GM19023 (cell line): ENCODE measurements around the gene SUSD3.

ENCODE experiments used
- ATAC-seq: cut with Tn5 transposase; IDR thresholded peaks from one replicate; pipeline ENCODE4 v1.9.1; 2021; ENCODE audit warnings: mild to moderate bottlenecking, moderate library complexity; ENCODE audit not compliant: unreplicated experiment

SUSD3 gene

DNA sequence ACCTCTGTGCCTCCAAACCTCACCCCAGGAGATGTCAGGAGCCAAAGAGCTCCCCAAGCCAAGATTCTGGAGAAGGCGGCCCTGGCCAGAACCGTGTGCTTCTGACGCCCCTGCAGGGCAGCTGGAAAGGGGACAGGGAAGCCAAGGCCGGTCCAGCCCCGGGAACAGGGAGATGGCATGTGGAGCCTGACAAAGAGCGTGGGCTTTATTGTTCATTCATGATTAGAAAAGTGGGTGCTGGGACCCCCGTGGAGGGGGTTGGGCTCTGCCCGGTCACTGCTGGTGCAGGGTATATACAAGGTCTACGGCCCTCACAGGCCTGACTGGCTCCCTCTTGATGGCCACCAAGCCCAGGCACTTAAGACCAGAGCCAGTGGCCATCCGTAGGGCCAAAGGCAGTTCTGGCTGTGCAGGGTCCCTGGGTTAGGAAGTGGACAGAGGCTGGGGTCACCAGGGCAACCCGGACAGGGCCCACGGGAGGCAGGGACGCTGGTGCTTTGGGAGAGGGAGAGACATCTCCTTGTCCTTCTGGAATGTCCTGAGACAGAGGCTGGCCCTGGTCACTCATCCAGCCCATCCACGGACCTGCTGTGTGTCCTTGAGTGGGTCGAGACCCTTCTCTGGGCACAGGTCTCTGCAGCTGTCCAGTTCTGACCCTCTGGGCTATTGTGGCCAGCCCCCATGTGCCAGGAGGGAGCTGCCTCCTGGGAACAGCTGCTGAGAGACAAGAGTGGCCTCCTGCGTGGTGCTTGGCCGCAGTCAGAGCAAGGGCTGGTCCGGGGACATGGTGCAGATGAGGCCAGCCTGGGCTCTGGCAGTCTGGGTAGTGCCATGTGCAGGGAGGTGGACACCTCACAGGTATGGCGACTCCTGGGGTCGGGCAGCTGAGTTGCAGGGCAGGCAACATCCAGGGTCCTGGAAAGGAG, 63.1 kb downstream of the SUSD3 start:
- no peak for ATAC-seq

DNA sequence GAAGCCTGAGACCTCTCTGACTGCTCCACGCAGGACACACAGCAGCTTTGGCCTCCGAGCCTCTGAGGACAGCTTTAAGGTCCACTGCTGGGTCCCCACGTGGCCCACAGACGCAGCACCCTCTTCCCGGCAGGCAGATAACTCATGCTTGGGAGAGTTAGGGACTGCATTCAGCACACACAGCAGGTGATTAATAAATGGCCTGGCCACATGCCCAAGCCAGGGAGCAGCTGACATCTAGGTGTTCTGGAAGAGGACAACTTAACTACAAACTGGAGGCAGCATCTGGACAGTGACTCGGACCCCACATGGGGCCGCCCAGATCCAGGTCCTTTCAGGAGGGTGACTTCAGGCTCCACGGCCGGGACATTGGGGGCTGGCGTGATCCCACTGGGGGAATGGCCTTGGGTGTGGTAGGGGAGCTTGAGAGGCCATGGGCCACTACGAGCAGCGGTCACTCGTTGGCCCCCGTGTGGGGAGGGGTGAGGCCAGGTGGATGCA, 64.3 kb downstream of the SUSD3 start:
- no peak for ATAC-seq

DNA sequence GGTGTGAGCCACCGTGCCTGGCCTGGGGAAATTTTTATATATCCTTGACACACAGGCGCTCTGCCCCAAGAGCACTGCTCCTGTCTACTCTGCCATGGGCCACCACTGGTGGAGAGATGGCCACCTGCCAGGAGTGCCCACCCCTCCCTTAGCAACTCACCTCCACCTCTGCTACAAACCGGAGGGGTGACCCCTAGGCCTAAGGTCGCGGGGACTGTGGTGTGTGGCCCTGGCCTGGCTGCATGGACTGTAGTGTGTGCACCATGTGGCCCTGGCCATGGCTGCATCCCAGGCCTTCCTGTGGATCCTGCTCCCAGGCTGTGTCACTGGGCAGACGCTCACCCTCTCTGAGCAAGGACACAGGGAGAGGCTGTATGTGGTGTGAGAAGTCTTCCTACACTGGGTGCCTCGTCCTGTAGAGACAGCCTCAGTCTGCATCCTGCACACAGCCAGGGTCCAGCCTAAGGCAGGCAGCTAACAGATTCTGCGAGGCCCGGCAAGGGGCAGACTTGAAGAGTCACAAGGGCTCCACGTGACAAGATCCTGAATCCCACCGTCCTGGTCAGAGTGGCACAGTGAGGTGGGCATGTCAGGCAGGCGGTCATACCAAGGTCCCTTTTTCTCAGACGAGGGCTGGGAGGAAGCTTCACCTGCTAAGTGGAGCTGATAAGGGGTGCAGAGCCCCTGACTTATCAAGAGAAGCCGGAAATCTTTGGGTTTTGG, 65.2 kb downstream of the SUSD3 start:
- ATAC-seq = no peak

DNA sequence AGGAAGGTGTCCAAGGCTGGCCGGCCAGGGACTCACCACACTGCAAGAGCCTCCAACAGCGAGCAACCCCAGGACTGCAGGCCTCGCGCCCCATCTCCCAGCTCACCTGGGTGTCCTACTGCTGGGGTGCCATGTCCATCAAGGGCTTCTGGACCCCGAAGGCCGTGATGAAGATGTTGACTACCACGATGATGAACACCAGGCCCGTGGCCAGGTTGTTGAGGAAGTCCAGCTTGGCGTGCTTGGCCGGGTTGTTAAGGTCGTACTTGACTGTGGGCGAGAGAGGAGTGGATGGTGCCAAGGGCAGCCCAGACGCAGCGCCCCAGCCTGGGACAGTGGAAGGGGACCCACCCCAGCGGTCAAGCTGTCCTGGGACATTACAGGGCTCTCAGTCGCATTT, 66.3 kb downstream of the SUSD3 start:
- no peak for ATAC-seq

DNA sequence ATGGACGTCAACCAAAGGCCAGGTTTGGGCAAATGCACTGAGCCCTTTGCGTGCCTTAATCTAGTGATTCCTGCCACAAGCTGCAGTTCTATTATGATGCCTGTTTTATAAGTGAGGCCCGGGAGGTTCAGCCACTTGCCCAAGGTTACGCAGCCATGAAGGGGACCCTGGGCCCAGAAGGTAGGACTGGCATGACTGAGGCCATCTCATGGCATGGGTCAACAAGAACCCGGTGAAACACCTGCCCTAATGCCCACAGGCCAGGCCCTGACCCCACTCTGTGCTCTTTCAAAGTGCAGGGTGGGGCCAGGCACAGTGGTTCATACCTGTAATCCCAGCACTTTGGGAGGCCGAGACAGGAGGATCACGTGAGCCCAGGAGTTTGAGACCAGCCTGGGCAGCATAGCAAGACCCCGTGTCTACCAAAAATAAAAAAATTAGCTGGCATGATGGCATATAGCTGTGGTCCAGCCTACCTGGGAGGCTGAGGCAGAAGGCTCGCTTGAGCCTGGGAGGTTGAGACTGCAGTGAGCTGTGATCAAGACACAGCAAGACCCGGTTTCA, 66.9 kb downstream of the SUSD3 start:
- ATAC-seq = no peak

DNA sequence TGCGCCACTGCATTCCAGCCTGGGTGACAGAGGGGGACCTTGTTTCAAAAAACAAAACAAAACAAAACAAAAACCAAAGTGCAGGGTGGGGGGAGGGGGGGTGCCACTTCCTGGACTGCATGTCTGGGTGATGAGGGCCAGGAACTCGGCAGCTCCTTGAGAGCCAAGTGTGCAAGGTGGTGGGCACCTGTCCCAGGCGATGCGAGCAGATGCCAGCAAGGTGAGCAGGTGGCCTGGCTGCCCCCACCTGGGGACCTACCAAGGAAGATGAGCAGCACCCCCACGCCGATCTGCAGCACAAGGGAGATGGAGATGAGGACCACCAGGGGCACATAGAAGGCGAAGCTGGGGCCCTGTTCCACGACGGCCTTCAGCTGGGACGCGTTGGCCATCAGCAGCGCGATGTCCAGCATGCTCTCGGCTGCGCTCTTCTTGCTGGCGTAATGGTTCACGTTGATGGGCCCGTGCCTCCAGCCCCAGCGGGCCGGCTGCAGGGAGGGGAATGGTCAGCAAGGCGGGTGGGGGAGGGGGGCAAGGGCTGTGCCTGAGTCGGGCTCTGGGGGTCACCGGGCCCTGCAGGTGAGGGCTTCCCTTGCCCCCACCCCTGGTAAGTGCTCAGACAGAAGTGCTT, 67.8 kb downstream of the SUSD3 start:
- no peak for ATAC-seq

DNA sequence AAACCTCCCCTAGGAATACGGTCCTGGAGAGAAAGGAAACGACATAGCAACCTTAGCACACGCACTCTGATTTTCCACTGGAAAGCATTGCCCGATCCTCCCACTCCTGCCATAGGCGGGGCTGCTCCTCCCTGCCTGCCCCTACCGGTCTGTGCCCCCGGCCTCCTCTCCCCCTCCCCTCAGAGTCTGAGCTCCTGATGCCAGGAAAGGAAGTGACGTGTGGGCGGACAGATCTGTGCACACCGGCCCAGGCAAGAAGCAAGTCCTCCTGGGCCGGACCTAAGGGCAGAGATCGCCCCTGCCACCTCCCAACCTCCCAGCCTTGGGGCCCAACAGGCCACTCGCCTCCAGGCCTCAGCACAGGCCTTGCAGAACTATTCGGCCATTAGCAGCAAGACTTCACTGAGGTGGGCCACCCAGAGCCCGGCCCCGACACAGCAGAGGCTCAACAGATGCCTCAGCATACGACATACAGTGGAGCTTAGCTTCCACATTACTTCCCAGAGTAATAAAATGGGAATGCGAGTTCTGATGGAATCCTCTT, 68.4 kb downstream of the SUSD3 start:
- ATAC-seq = no peak

DNA sequence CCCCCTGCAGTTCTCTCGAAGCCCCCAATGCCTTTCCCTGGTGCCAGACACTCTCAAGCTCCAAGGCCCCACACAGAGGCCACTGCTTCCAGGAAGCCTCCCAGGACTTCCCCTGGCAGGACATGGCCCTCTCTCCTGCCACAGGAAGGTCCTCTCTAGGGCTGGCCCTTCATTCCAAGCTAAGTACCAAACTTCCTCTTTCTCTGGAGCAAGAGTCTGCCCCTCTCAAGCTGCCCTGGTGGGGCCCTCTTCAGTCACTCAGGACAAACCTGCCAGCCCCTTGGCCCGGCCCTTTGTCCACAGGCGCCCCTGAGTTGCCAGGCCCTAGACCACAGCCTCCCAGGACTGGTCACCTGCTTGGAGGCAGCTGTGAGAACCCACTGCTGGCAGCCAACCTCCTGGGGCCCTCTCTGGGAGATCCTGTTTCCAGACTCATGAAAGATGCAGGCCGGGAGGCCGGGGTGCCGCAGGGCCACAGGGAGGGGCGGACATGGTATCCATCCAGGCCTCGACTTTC, 69.0 kb downstream of the SUSD3 start:
- no peak for ATAC-seq

DNA sequence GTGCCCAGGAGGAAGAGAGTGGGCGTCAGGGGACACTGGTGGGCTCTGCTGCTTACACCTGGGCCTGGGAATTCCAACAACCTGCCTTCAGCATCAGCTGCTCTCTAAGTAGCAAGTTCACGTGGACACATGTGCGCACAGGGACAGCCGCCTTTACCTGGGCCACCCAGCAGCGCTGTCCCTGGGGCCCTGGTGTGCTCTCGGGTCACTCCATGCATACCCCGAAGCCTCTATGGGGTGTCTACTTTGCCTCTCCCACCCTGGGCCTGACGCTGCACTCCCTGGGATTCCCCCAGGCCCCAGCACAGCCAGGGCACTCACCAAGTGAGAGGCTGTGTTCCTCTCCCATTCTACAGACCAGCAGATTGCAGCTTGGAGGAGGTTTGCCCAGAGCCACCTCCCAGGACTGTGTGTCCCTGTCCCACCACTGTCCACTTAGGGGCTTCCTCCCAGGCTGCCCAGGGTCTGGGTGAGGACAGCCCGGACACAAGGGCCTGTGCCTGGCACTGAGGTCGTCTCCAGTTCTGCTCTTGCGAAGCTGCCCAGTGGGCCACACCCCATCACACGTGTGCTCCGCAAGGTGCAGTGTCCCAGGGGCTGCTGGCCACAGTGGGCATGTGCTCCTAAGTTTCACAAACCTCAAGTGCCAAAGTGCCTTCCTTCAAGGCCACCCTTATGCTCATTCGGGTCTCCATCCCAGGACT, 69.7 kb downstream of the SUSD3 start:
- ATAC-seq = no peak

DNA sequence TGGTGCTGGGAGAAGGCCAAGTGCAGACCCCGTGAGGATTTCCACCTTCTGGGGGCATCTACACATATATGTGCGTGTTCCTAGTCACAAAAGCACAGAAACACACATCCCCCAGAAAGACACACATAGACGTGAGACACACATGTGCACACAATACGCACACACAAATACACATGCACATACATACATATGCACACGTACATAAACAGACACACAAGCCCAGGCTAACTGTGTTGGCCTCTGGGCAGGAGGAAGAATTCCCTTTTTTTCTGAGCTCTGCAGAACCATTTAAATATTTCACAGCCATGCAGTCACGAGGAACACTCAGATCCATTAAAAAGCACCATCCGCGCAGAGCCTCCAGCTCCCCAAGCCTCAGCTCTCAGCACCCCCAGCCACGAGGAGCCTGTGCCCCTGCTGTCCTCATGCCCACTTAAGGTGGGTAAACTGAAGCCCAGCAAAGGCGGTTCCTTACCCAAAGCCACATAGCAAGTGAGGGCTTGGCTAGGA, 70.3 kb downstream of the SUSD3 start:
- no peak for ATAC-seq

DNA sequence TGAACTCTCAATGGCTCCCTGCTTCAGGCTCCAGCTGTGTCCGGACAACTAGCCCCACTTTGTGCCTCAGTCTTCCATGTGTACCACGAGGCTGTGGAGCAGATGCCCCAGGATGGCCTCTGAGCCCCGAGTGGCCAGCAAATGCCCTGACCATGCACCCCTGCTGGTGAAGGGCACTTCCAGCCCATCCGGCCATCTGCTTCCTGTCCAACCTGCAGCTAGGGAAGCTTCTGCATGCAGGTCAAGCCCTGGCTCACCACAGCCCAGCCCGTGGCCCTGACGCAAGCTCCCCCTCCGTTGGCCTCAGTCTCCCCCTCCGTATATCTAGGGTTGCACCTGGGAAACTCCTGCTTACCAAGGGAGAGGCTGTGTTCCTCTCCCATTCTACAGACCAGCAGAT, 70.8 kb downstream of the SUSD3 start:
- ATAC-seq = no peak

DNA sequence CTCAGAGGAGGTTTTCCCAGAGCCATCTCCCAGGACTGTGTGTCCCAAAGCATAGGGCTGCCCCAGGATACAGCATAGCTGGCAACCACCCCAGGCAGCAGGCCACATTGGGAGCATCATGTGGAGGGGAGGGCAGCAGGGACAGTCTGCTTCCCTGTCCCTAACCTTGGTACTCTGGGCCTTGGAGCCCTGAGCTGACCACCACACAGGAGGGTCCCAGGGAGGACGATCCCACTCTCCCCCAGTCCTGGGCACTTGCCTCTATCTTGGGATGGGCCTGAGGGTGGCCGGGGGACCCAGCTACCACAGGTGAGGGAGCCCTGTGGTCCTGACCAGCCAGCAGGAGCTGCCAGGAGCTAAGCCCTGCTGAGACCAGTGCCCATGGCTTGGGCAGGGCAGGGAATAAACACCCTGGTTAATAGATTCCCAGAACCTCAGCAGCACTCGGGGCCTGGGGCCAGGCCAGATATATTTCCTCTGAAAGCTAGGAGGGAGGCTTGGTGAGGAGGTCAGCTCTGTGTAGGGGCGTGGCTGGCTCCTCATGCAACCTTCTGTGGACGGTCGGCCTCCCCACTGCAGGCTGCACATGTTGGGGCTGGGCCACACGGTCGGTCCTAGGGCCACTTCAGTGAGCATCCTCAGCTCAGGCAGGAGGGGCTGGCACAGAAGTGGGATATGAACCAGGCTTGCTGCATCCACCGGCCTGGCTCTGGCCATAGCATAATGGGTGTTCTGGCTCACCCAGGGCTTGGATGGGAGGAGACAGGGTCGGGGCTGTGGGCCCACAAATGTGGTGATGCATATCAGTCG, 71.4 kb downstream of the SUSD3 start:
- ATAC-seq = no peak

DNA sequence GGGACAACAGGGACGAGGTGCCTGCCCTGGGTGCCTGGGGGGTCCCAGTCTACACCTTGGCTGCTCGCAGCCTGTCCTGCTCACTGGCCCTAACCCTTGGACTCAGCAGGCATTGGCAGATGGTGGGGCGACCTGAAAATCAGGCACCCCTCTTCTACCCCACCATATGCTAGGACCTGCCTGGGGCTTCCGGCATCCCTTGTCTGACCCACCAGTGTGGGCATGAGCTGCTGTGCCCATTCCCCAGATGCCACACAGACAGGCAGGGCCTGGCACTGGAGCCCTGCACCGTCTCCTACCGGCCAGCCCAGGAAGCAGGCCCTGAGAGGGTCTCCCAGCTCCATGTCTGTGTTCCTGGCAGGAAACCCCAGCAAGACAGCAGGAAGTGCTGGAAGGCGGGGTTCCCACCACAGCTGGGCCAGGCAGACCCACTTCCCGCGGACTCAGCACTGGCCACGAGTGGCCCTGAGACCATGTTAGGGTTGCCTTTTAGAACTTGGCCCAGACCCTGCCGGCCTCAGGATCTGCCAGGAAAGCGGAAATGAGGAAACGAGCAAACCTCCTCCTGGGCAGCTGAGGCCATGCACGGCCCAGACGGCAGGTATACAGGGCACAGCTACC, 72.5 kb downstream of the SUSD3 start:
- no peak for ATAC-seq

DNA sequence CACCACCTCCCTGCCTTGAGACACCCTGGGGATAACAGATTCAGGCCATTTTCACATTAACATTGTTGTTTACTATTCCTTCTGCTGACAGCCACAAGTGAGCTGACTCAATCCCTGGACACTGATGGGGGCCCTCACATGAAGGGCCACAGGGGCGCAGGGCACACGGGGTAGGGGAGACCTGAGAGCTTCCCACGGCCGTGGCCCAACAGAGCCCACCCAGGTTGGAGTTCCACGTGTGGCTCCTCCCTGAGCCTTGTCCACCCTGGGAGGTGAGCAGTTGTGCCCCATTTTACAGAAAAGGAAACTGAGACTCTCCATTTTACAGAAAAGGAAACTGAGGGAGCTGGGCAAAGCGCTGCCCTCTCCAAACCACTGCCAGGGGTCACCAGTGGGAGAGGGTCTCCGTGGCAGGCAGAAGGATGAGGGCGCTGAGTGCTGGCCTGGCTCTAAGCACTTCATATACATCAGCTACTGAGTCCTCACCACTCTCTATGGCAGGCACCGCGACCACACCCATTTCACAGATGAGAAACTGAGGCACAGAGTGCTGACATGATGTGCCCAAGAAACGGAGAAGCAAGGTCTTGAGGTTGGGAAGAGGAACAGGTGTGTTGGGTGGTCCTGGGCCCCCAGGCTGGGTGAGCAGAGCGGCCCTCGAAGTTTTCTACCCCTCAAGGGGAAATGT, 73.2 kb downstream of the SUSD3 start:
- no peak for ATAC-seq

DNA sequence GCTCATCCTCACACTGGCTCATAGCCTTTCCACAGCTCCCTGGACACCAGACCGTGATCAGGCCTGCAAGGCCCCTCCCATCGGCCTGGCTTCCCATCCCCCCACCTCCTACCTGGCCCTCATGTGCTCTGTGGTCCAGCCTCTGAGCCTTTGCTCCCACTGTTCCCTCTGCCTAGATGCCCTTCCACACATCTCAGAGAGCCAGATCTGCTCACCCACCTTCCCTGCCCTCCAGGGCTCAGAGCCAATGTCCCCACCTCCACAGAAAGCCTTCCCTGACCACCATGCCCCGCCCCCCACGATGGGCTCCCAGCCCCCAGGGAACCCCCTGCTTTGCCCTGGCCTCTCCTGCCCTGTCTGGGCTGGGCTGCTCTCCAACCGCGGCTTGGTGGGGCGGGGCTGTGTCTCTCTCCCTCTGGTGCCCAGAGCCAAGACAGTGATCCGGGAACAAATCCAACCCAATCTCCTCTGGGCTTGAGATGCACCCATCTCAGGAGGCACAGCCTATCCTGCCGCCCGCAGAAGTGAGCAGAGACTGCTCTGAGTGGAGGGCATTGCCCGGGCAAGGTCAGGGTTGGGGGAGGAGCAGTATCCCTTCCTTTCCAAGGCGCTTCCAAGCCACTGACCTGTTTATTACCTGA, 73.9 kb downstream of the SUSD3 start:
- ATAC-seq = no peak

DNA sequence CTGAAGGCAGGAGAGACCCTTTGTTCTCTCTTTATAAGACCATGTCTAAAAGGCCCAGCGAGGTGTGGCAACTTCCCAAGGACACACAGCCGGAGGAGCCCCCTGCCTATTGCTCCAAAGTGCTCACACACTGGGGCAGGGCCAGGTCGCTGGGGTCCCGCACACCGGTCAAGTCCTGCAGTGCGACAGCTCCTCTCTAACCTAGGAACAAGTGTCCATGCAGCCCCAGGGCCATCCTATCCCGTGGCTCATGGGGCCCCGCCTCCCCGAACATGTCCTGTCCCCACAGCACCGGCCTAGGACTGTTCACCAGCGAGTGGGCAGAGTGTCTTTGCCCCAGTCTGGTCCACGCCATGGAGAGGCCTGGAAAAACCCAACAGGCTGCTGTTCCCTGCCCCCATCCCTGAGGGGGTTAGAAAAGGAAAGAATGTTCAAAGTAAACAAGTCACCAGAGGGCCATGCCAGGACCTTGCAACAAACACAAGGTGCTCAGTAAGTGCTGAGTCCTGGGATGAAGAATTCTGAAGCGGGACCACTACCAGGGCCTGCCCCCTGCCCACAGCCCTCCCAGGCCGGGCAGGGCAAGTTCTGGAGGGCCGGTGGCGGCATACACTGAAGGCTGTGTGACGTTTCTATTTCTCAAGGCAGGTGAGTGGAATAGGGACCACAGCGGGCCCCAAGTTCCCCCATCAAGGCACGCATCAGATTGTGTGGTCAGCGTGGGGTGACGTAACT, 74.6 kb downstream of the SUSD3 start:
- ATAC-seq = no peak

DNA sequence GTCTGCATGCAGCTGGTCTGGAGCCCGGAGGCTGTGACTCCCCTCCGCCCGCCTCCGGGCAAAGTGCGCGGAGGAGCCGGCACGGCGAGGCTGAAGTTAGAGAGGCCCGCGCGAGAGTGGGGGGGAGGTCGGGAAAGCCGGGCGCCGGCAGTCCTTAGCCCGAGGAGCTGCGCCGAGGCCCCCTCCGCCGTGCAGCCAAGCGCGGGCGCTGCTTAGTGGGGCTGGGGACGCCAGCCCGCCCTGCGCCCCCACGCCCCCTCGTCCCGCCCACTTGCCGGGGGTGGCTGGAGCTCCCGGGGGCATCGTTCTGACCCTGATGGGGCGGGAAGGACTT, 75.1 kb downstream of the SUSD3 start:
- ATAC-seq = peak; percentile 47
